C4-2B (cell line): ENCODE measurements around the gene ZNF165.

Experiments
- ZFX ChIP-seq: fragments of 450-650 bp; IDR thresholded peaks from 2 replicates; pipeline ENCODE4 v1.6.1; 2017
- TF ChIP-seq, protein P1 (sequence below): fragments of 450-650 bp; conservative IDR thresholded peaks from 2 replicates; pipeline ENCODE4 v1.5.1; 2017; ENCODE audit warnings: mild to moderate bottlenecking

- TF ChIP-seq, protein P1, sequence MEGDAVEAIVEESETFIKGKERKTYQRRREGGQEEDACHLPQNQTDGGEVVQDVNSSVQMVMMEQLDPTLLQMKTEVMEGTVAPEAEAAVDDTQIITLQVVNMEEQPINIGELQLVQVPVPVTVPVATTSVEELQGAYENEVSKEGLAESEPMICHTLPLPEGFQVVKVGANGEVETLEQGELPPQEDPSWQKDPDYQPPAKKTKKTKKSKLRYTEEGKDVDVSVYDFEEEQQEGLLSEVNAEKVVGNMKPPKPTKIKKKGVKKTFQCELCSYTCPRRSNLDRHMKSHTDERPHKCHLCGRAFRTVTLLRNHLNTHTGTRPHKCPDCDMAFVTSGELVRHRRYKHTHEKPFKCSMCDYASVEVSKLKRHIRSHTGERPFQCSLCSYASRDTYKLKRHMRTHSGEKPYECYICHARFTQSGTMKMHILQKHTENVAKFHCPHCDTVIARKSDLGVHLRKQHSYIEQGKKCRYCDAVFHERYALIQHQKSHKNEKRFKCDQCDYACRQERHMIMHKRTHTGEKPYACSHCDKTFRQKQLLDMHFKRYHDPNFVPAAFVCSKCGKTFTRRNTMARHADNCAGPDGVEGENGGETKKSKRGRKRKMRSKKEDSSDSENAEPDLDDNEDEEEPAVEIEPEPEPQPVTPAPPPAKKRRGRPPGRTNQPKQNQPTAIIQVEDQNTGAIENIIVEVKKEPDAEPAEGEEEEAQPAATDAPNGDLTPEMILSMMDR, result no peak
- no peak for TF ChIP-seq ZFX
Measured at GRCh38 chr6:28068067-28068466, 12.3 kb upstream of the ZNF165 start.
